Activated T-cell treated with anti-CD3 and anti-CD28 coated beads for 24 hours (primary cell): ENCODE data around the gene LILRB1.
"Not testable (repeated sequence)": the region's sequence is repeated elsewhere in the genome, so short reads cannot be mapped to it uniquely, and the experiment has no call there.

Experiments
- DNase-seq: peaks from one replicate; pipeline ENCODE4 v3.0.0-alpha.2; 2020; ENCODE audit warnings: low read depth

The LILRB1 gene

GRCh38 chr19:54630262-54630661 lies at the start of gene LILRB1:
Gene LILRB1 (plus strand): TSS chr19:54630484. CDS start chr19:54631074, 590 bp downstream.
- DNase-seq = not testable (repeated sequence)

- DNase-seq = no peak
Measured at GRCh38 chr19:54586397-54586796, 43.9 kb upstream of the LILRB1 start.

GRCh38 chr19:54587026-54587425 lies 43.3 kb upstream of the LILRB1 start:
- DNase-seq = no peak

GRCh38 chr19:54593445-54593844 lies 36.8 kb upstream of the LILRB1 start, which contains the start of gene LILRA1:
Gene LILRA1 (plus strand): TSS chr19:54593632. CDS start chr19:54594245, 613 bp downstream.
- DNase-seq = not testable (repeated sequence)

GRCh38 chr19:54593931-54594626 lies 36.2 kb upstream of the LILRB1 start:
- not testable (repeated sequence) for DNase-seq

- DNase-seq = no peak
Measured at GRCh38 chr19:54594737-54595136, 35.5 kb upstream of the LILRB1 start.

GRCh38 chr19:54595680-54596436 lies 34.4 kb upstream of the LILRB1 start:
- DNase-seq = not testable (repeated sequence)

- no peak for DNase-seq
Measured at GRCh38 chr19:54600212-54600611, 30.1 kb upstream of the LILRB1 start.

- DNase-seq = no peak
Measured at GRCh38 chr19:54606230-54606629, 24.1 kb upstream of the LILRB1 start.

- DNase-seq = no peak
Measured at GRCh38 chr19:54606891-54607784, 23.1 kb upstream of the LILRB1 start.

GRCh38 chr19:54607785-54608150 lies 22.5 kb upstream of the LILRB1 start:
- DNase-seq = no peak

GRCh38 chr19:54608205-54608604 lies 22.1 kb upstream of the LILRB1 start:
- DNase-seq = no peak

- DNase-seq = no peak
Measured at GRCh38 chr19:54608792-54609191, 21.5 kb upstream of the LILRB1 start.

- DNase-seq = no peak
Measured at GRCh38 chr19:54609356-54609791, 20.9 kb upstream of the LILRB1 start.

- DNase-seq = no peak
Measured at GRCh38 chr19:54612428-54612827, 17.9 kb upstream of the LILRB1 start.

GRCh38 chr19:54614726-54615125 lies 15.6 kb upstream of the LILRB1 start:
- DNase-seq = no peak

GRCh38 chr19:54616057-54616456 lies 14.2 kb upstream of the LILRB1 start:
- no peak for DNase-seq

GRCh38 chr19:54616821-54617560 lies 13.3 kb upstream of the LILRB1 start:
- DNase-seq = no peak

GRCh38 chr19:54620464-54620863 lies 9.8 kb upstream of the LILRB1 start:
- no peak for DNase-seq

GRCh38 chr19:54622431-54622830 lies 7.9 kb upstream of the LILRB1 start:
- DNase-seq = no peak

- not testable (repeated sequence) for DNase-seq
Measured at GRCh38 chr19:54624234-54624633, 6.0 kb upstream of the LILRB1 start.
